GM19035 (cell line): ENCODE measurements around the gene RAPGEF4.
A peak's percentile ranks its signal among the peaks of the same experiment; 100 is the strongest.
"Not testable (repeated sequence)": the region's sequence is repeated elsewhere in the genome, so short reads cannot be mapped to it uniquely, and the experiment has no call there.

ENCODE experiments used
- ATAC-seq: cut with Tn5 transposase; IDR thresholded peaks from one replicate; pipeline ENCODE4 v1.9.1; 2021; ENCODE audit not compliant: unreplicated experiment

RAPGEF4 gene

GRCh38 chr2:173090276-173090877 is 354.7 kb downstream of the RAPGEF4 start:
- no peak for ATAC-seq

GRCh38 chr2:173090973-173091660 is 355.5 kb downstream of the RAPGEF4 start:
- ATAC-seq, result no peak

GRCh38 chr2:173091910-173092309 is 356.3 kb downstream of the RAPGEF4 start:
- ATAC-seq, result no peak

GRCh38 chr2:173092844-173093402 is 357.3 kb downstream of the RAPGEF4 start:
- ATAC-seq, result no peak

- ATAC-seq, result not testable (repeated sequence)
Measured at GRCh38 chr2:173093617-173094016, 358.0 kb downstream of the RAPGEF4 start.

GRCh38 chr2:173094731-173095130 is 359.1 kb downstream of the RAPGEF4 start:
- no peak for ATAC-seq

- no peak for ATAC-seq
Measured at GRCh38 chr2:173095356-173095755, 359.7 kb downstream of the RAPGEF4 start.

- no peak for ATAC-seq
Measured at GRCh38 chr2:173099271-173099670, 363.6 kb downstream of the RAPGEF4 start.

GRCh38 chr2:173099804-173100203 is 364.2 kb downstream of the RAPGEF4 start:
- no peak for ATAC-seq

GRCh38 chr2:173101687-173102086 is 366.0 kb downstream of the RAPGEF4 start:
- ATAC-seq, result peak; percentile 78
